Stimulated activated CD4-positive, alpha-beta T cell treated with anti-CD3 and anti-CD28 coated beads, Interleukin-1b, Interleukin-23, amount 100 ng/mL, for 24 hours (primary cell): ENCODE data around the gene IFI6.
"Not testable (repeated sequence)": the region's sequence is repeated elsewhere in the genome, so short reads cannot be mapped to it uniquely, and the experiment has no call there.

ENCODE experiments used
- DNase-seq, 4 experiments: peaks; one replicate each; pipeline ENCODE4 v3.0.0-alpha.2; 2020; ENCODE audit warnings: low read depth in 4 of 4, low spot score in 1 of 4

IFI6 gene

DNA sequence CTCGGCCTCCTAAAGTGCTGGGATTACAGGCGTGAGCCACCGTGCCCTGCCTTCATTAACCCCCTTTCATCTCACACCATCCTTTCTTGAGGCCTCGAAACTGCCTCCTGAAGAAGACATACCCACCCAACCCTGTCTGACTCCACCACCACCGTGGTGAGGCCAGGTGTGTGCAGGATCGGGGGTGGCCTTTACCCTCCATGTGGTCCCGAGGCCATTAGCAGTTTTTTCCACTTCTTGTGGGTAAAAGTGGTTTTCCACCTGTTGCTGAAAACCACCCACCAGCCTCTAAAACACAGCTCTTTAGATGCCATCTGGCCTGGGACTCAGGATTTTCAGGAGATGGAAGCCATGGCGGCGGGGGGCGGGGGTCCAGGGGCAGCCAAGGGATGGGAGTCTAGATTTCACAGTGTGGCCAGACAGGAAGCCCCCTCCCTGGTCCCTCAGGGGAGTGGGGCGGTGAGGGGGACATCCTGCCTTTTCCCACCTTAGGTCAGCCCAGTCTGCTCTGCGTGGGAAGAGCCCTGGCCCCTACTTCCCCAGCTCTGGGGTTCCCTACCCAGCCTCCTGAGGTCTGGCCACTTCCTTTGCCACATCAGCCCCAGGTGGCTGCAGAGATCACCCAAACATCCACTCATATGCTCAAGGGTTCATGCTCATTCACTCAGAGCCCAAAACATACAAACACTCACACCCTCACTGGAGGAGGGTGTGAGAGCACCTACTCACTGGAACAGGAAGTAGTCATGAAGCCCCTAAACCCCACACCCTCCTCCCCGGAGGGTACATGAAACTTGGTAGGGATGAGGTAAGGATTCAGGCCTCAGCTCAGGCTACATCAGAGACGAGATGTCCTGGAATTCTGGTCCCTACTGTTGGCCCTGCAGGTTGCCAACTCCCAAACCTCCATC, 39.4 kb downstream of the IFI6 start:
- peak in 1 of 4 experiments; percentile 58 for DNase-seq

GRCh38 chr1:27630859-27631491, 41.0 kb downstream of the IFI6 start:
- DNase-seq: no peak

GRCh38 chr1:27628712-27629111, 43.3 kb downstream of the IFI6 start:
- DNase-seq: no peak

GRCh38 chr1:27627733-27628132, 44.3 kb downstream of the IFI6 start:
- not testable (repeated sequence) for DNase-seq

DNA sequence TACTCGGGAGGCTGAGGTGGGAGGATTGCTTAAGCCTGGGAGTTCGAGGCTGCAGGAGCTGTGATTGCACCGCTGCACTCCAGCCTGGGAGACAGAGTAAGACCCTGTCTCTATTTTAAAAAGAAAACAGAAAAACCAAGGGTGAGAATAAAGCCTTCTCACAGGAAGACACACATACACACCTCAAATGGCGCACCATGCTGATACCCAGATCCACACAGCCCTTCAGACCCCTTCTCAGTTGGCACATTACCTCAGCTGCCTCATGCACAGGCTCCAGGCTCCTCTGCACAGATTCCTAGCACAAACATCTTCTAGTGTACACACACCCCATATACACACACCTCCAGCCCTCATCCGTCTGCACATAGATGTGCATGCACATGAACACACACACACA, 44.9 kb downstream of the IFI6 start:
- DNase-seq: no peak

- DNase-seq: no peak
Measured at GRCh38 chr1:27626031-27626935, 45.7 kb downstream of the IFI6 start.

DNA sequence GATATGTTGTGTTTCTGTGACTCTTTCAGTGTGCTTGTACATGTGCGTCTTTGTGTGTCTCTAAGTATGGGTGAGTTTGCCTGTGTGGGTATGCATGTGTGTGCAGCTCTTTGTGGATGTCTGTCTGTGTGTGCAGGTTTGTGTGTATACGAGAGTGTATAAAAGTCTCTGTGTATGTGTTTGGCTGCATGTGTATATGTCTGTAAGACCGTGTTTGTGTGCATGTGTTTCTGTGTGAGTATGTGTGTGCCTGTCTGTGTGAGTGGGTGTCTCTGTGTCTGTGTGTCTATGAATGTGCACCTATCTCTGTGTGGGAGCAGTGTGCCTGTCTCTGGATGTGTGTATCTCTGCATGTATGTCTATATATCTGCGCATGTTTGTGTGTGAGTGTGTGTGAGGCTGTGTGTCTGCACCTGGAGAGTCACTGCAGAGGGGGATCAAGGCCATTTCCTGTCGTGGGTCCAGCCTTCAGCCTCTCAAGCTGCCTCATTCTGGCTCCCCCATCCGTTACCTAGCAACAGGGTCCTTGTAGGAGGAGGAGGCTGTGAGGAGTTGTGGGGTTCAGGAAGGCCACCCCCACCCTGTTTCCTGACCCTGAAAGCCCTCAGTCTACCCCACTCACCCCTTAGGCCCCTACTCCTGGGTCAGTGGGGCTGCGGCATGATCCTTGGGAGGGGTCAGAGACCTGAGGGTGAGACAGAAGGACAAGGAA, 47.4 kb downstream of the IFI6 start:
- DNase-seq: no peak

GRCh38 chr1:27623327-27624212, 48.4 kb downstream of the IFI6 start:
- no peak for DNase-seq

DNA sequence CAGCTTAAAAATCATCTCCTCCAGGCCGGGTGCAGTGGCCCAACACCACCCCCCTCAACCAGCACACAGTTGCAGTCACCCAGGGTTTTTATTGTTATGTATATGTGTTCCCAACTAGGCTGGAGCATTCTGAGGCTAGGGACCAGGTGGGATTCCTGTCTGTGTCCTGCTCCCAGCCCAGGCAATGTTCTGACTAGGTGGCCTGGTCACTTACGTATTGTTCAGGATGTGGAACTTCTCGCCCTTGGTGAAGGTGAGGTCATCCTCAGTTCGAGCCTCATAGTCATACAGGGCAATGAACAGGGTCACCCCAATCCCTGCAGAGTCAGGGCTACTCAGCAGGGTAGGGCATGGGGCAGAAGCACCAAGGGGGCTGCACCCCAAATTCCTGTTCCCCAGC, 49.2 kb downstream of the IFI6 start:
- no peak for DNase-seq

DNA sequence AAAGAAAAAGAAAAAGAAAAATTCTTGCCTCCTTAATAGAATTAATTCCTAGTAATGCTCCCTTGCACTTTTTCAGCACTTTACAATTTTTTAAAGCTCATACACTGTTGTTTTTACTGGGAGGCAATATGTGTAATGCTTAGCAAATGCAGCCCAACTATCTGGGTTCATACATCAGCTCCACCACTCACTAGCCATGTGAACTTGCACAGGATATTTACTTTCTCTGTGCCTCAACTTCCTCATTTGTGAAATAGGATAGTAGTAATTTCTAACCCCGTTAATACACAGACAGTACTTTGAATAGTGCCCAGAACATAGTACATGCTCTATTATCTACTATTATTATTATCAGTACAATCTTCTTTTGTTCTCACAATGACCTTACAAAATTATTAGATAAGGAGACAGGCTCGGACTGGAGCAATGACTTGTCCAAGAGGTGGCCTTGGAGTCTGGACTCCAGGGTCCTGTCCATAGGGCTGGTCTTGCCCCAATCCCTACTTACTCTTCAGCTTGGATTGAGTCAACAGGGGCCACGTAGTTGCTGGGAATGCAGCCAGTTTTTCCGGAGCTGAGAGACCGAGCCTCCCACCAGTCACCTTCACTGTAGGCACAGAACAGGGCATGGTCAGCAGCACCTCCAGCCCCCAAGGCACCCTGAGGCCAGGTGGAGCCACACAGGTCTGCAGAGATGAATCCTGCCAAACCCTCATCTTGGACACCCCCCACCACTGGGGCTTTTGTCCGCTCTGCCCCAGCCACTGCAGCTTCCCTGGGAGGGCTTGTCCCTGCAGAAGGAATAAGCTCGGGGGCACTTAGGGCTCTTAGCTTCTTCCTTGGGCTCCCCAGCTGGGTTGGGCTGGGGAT, 50.7 kb downstream of the IFI6 start:
- DNase-seq: no peak

DNA sequence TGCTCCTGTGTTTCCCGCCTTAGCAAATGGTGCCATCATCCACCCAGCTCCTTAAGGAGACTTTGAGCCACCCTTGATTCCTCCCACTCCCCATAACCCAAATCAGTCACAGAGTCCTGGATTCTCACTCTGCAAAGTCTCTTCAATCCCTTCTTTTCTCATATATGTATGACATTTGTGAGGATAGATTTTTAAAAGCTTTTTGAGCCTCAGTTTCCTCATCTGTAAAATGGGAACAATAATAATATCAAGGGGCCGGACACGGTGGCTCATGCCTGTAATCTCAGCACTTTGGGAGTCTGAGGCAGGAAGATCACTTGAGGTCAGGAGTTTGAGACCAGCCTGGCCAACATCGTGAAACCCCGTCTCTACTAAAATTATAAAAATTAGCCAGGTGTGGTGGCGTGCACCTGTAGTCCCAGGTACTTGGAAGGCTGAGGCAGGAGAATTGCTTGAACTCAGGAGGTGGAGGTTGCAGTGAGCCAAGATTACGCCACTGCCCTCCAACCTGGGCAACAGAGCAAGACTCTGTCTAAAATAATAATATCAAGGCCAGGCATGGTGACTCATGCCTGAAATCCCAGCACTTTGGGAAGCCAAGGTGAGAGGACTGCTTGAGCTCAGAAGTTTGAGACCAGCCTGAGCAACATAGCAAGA, 52.1 kb downstream of the IFI6 start:
- DNase-seq: not testable (repeated sequence)

DNA sequence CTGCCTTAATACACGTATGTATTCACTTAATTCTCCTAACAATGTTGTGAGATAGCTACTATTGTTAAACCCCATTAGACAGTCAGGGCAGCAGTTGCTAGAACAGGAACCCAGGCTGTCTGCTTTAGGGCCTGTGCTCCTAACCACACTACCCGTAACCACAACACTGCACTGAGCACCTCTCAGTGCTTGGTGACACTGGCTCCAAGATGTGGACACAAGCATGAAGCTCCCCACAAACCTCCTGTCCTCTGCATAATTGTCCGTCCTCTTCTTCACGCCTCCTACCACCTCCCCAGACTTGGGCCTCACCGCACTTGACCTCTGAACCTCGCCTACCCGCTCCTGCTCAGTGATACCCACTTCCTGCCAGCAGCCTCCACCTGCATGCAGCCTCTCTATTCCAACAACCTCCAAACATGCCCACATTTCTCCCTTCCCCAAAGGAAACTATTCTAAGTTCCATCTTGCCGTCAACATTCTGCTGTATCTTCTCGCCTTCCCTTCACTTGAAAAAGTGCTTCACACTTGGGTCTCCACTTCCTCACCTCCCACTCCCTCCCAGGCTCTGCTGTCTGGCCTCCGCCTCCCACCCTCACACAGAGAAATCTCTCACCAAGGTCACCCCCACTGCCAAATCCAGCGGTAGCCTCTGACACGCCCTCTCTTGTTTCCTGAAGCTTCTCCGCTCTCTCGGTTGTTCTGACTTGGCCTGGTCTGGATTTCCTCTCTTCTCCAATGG, 53.5 kb downstream of the IFI6 start:
- DNase-seq: no peak

DNA sequence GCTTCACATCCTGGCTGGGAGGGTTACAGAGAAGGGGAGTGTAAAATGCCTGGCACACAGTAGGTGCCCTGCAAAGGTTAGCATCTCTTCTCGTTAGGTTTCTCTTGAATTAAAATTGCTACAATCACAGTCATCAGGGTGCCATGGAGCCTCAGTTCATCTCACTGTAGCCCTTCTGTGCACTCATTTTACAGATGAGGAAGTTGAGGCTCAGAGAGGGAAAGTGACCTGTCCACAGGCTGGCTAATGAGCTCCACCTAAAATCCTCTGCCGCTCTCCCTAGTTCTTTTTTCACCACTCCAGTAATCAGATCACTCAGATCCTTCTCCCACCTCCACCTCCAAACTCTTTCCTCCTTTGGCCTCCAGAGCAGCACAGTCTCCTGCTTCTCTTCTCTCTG, 54.6 kb downstream of the IFI6 start:
- DNase-seq: no peak

DNA sequence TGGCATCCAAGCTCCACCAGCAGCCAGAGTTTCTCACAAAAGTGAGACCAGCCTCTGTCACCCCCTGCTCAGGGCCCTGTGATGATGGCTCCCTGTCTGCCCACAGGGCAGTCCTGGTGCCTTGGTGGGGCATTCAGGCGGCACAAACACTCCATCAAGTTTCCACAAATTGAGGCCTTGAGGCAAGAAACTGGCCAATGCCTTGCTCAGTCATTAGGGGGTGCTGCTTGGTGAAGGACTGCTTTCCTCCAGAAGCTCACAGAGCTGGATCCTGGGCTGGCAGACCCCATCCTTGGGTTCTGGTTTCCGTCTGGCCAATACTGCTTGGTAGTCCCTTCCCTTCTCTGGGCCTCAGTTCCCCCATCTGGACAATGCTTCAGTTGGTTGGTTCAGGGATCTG, 55.6 kb downstream of the IFI6 start:
- DNase-seq: no peak
